Heart left ventricle (tissue), 16 donors: ENCODE measurements around the gene CDH24. TPM values are rescaled to one million over a fixed set of nuclear protein-coding genes. Genes with fewer than 3 reads are reported as not detected.

Source experiments
- ATAC-seq, 4 donors: fragments of 200-7000 bp; cut with Tn5 transposase; one replicate each; pipeline ENCODE4 v1.9.1; 2020 to 2022; ENCODE audit warnings: moderate library complexity in 4 of 4, mild to moderate bottlenecking in 3 of 4, moderate number of reproducible peaks in 1 of 4
- DNase-seq, 5 donors: peaks; one replicate each; pipeline ENCODE4 v3.0.0-alpha.2; 2020
- H3K27ac ChIP-seq, 12 donors: fragments of 200-600 bp; sonication (generic) in 4 of 12; one replicate each; pipeline versions ENCODE4 v1.5.0 to v1.8.0; 2016 to 2022; ENCODE audit warnings: mild to moderate bottlenecking in 2 of 12
- H3K27me3 ChIP-seq, 9 donors: fragments of 200-600 bp; sonication (generic) in 2 of 9; one replicate each; pipeline versions ENCODE4 v1.5.1 to v1.8.0; 2016 to 2022; ENCODE audit warnings: mild to moderate bottlenecking in 3 of 9
- H3K36me3 ChIP-seq, 9 donors: fragments of 200-600 bp; sonication (generic) in 2 of 9; one replicate each; pipeline versions ENCODE4 v1.5.0 to v1.8.0; 2018 to 2022; ENCODE audit warnings: mild to moderate bottlenecking in 2 of 9
- H3K4me1 ChIP-seq, 12 donors: fragments of 200-600 bp; sonication (generic) in 4 of 12; one replicate each; pipeline versions ENCODE4 v1.5.0 to v1.8.0; 2016 to 2022; ENCODE audit warnings: mild to moderate bottlenecking in 3 of 12
- H3K4me3 ChIP-seq, 12 donors: fragments of 200-600 bp; sonication (generic) in 4 of 12; one replicate each; pipeline versions ENCODE4 v1.5.0 to v1.8.0; 2017 to 2022; ENCODE audit warnings: mild to moderate bottlenecking in 9 of 12, moderate library complexity in 4 of 12
- H3K9me3 ChIP-seq, 12 donors: fragments of 200-600 bp; sonication (generic) in 4 of 12; one replicate each; pipeline versions ENCODE4 v1.5.0 to v1.8.0; 2016 to 2022; ENCODE audit warnings: mild to moderate bottlenecking in 1 of 12
- POLR2A ChIP-seq, 2 donors: fragments of 450-650 bp; IDR thresholded peaks; one replicate each; pipeline ENCODE4 v1.6.1; 2017; ENCODE audit warnings: antibody characterized with exemption in 2 of 2, mild to moderate bottlenecking in 2 of 2, moderate library complexity in 2 of 2
- WGBS, 4 donors: extraction: QIAGEN DNeasy Blood & Tissue Kit in 2 of 4; methylation state at CpG; one replicate each; pipeline versions ENCODE4 v1.1.5 to v1.1.7; 2013 to 2018; 5-methylcytosine and 5-hydroxymethylcytosine counted together
- intact Hi-C, 10 donors: fragments of 100-400 bp; cut with DNase I; formaldehyde crosslinking; loops; one replicate each; pipeline versions ENCODE4 v1.11.1 to v1.14.2; 2022
- polyA plus RNA-seq, 2 donors: library from polyadenylated mRNA; stranded (reverse); fragments of 200-250 nt; gene quantifications; one replicate each; pipeline ENCODE4 v1.2.3, GENCODE V29; 2013
- total RNA-seq, 9 donors: library from RNA; depleted of rRNA in 2 of 9; stranded (reverse); fragments of >200 nt in 2 of 9; fragmentation: NEBNext Ultra II Directional in 3 of 9; extraction: Animal tissue kit (Norgen Biotek cat#: 25700) in 3 of 9; gene quantifications; one replicate each; pipeline versions ENCODE4 v1.1.0 to v1.2.4, GENCODE V29; 2016 to 2023
- TF ChIP-seq, protein P1 (sequence below), 12 donors: fragments of 200-600 bp; sonication (generic) in 4 of 12; IDR thresholded peaks; one replicate each; pipeline versions ENCODE4 v1.5.0 to v1.8.0; 2018 to 2022; ENCODE audit warnings: antibody characterized with exemption in 12 of 12, mild to moderate bottlenecking in 5 of 12
- donor health status: ischemic (EF 13 %, LVEDD 7.1; RV severe dilation, severe dysfunction).
- donor health status: healthy with polysubstance abuse.
- donor health status: DM: no; HTN: yes; CAD: no.
- donor health status: DM: no; HTN: no; CAD: no.
- donor health status: ischemic (EF 25% LVEDD 6.9; RV normal size, moderate dysfunction).
- donor health status: ischemic (EF 25% LVEDD 5.7; RV mildly dilated, moderate dysfunction).
- donor health status: healthy.
- donor health status: DM: yes; HTN: yes; CAD: no.
- donor health status: ischemic (EF 35%, LVEDD 5.7; RV mildly dilated, moderate dysfunction).
- donor health status: nonischemic (EF 11% LVEDD 7.7; RV severe dilation, severe dysfunction).
- donor health status: DM: yes; HTN: yes; CAD: no.
- donor health status: PGD.
- donor health status: ischemic (EF 29% LVEDD 5.4; RV normal size, mild dysfunction).
- donor health status: nonischemic (EF 23%, LVEDD 6.1; RV moderate dilation, normal function).

Gene CDH24
- total and polyA plus RNA-seq, 11 donors = 0.72 to 3.3 (median 1.9) TPM

DNA sequence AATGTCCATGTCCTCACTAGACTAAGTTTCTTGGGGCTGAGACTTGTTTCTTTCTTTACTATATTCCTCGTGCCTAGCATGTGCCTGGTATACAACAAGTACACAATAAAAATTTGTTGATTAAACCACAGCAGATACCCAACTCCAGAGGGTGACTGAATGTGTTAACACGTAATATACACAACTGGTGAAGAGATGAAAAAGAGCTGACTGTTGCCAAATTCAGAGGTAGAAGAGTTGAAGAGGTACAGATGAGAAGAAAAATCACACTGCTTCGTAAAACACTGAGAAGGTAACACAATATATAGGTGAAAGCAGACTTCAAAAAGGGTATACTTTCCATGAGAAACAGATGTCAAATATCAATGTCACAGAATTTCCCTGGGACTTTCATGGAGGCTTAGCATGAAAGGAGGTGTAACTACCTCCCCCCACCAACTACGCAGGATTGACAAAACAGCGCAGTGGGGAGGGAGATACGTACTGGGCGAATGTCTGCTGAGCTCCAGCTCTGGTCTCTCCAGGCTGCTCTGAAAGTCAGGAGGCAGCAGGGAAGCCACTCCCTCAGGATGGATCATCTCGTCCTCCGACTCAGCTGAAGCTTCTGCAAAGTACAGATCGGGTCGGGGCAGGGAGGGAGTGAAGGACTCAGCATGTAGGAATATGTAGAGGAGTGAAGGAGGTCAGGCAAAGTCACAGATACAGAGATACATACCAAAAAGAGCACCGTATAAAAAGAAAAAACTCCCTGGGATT is 32.4 kb upstream of the CDH24 start:
- DNase-seq = no peak
- Histone ChIP-seq H3K36me3 (peaks cover 0 to 87% (median 84%) of the 10 kb centered on the region in 9 donors), H3K4me1 (peaks cover 0 to 46% (median 31%) of the 10 kb centered on the region in 12 donors), H3K4me3 (no peak overlapping the region), H3K9me3 (no peaks in the 10 kb centered on the region), H3K27ac (no peak overlapping the region), H3K27me3 (no peaks in the 10 kb centered on the region)
- WGBS, 4 donors = 72 to 90% (median 85%) methylated on average over 12 of the region's 12 CpGs
- ATAC-seq = no peak
- TF ChIP-seq, protein P1, sequence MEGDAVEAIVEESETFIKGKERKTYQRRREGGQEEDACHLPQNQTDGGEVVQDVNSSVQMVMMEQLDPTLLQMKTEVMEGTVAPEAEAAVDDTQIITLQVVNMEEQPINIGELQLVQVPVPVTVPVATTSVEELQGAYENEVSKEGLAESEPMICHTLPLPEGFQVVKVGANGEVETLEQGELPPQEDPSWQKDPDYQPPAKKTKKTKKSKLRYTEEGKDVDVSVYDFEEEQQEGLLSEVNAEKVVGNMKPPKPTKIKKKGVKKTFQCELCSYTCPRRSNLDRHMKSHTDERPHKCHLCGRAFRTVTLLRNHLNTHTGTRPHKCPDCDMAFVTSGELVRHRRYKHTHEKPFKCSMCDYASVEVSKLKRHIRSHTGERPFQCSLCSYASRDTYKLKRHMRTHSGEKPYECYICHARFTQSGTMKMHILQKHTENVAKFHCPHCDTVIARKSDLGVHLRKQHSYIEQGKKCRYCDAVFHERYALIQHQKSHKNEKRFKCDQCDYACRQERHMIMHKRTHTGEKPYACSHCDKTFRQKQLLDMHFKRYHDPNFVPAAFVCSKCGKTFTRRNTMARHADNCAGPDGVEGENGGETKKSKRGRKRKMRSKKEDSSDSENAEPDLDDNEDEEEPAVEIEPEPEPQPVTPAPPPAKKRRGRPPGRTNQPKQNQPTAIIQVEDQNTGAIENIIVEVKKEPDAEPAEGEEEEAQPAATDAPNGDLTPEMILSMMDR (IDR thresholded peaks at IDR 0.05) = no peak
- TF ChIP-seq POLR2A (IDR thresholded peaks at IDR 0.05) = no peak
- intact Hi-C loops = loop anchor here in 1 of 10 donors (10.0 kb wide), 1 partner anchor 215 kb away; the partner anchor contains the start of genes BCL2L2 and PPP1R3E

GRCh38 chr14:23086565-23086964 is 29.2 kb upstream of the CDH24 start:
- 78 to 86% (median 85%) methylated on average over 1 of the region's 1 CpG for WGBS, 4 donors
- Histone ChIP-seq H3K4me3 (no peak overlapping the region), H3K9me3 (no peaks in the 10 kb centered on the region), H3K27me3 (no peaks in the 10 kb centered on the region), H3K27ac (no peak overlapping the region), H3K36me3 (peaks cover 0 to 100% (median 100%) of the 10 kb centered on the region in 9 donors), H3K4me1 (peaks cover 0 to 23% (median 10%) of the 10 kb centered on the region in 12 donors)
- intact Hi-C loops = no loop called here
- no peak for DNase-seq
- peak in 1 of 4 donors; percentile 38 for ATAC-seq
- TF ChIP-seq, protein P1 (IDR thresholded peaks at IDR 0.05) = no peak
- TF ChIP-seq POLR2A (IDR thresholded peaks at IDR 0.05) = no peak

- Histone ChIP-seq H3K27ac (no peak overlapping the region), H3K36me3 (peaks cover 0 to 100% (median 100%) of the 10 kb centered on the region in 9 donors), H3K4me3 (no peak overlapping the region), H3K4me1 (peaks cover 0 to 20% (median 7%) of the 10 kb centered on the region in 12 donors), H3K9me3 (no peaks in the 10 kb centered on the region), H3K27me3 (no peaks in the 10 kb centered on the region)
- DNase-seq (no peak), ATAC-seq (no peak)
- WGBS, 4 donors = 78 to 83% (median 79%) methylated on average over 3 of the region's 3 CpGs
- TF ChIP-seq POLR2A (IDR thresholded peaks at IDR 0.05) = no peak
- TF ChIP-seq, protein P1 (IDR thresholded peaks at IDR 0.05) = no peak
- intact Hi-C loops = no loop called here
These were observed 28.1 kb upstream of the CDH24 start for GRCh38 chr14:23085458-23085857.

GRCh38 chr14:23080474-23080873 is 23.2 kb upstream of the CDH24 start:
- H3K27ac ChIP-seq = peak overlapping the region in 1 of 12 donors; percentile 88

More at GRCh38 chr14:23080474-23080873, 23.2 kb upstream of the CDH24 start:
- peaks cover 0 to 100% (median 100%) of the 10 kb centered on the region in 9 donors for H3K36me3 ChIP-seq
- no peak for TF ChIP-seq POLR2A (IDR thresholded peaks at IDR 0.05)
- TF ChIP-seq, protein P1 (IDR thresholded peaks at IDR 0.05) = no peak
- intact Hi-C loops = no loop called here
- WGBS, 4 donors = 63 to 79% (median 68%) methylated on average over 1 of the region's 1 CpG
- no peak for DNase-seq
- no peaks in the 10 kb centered on the region for H3K27me3 ChIP-seq
- ATAC-seq = no peak
- H3K9me3 ChIP-seq = no peaks in the 10 kb centered on the region
- peaks cover 0 to 39% (median 6%) of the 10 kb centered on the region in 12 donors for H3K4me1 ChIP-seq
- no peak overlapping the region for H3K4me3 ChIP-seq
